HG03025 (cell line): ENCODE data around the gene DIDO1.

ENCODE experiments used
- ATAC-seq: cut with Tn5 transposase; IDR thresholded peaks from one replicate; pipeline ENCODE4 v1.9.1; 2021; ENCODE audit warnings: mild to moderate bottlenecking, moderate library complexity; ENCODE audit not compliant: unreplicated experiment, low FRiP score

The DIDO1 gene

GRCh38 chr20:62840244-62841197, 85.8 kb downstream of the DIDO1 start:
- no peak for ATAC-seq

GRCh38 chr20:62839816-62840215, 86.5 kb downstream of the DIDO1 start:
- ATAC-seq = no peak

- no peak for ATAC-seq
Observed at GRCh38 chr20:62839261-62839660, 87.0 kb downstream of the DIDO1 start.

GRCh38 chr20:62838128-62838891, 88.0 kb downstream of the DIDO1 start:
- peak; percentile 64 for ATAC-seq

- ATAC-seq = no peak
Observed at GRCh38 chr20:62837790-62838127, 88.5 kb downstream of the DIDO1 start.

- no peak for ATAC-seq
Observed at GRCh38 chr20:62836967-62837490, 89.3 kb downstream of the DIDO1 start.

GRCh38 chr20:62835931-62836861, 90.1 kb downstream of the DIDO1 start:
- ATAC-seq = no peak

GRCh38 chr20:62834967-62835730, 91.2 kb downstream of the DIDO1 start:
- no peak for ATAC-seq

GRCh38 chr20:62832951-62833391, 93.3 kb downstream of the DIDO1 start:
- ATAC-seq = peak; percentile 34

GRCh38 chr20:62832212-62832922, 93.9 kb downstream of the DIDO1 start:
- ATAC-seq = peak; percentile 66

- ATAC-seq = no peak
Observed at GRCh38 chr20:62831854-62832211, 94.5 kb downstream of the DIDO1 start.

GRCh38 chr20:62831361-62831788, 94.9 kb downstream of the DIDO1 start:
- no peak for ATAC-seq

GRCh38 chr20:62830821-62831220, 95.5 kb downstream of the DIDO1 start:
- no peak for ATAC-seq

GRCh38 chr20:62830251-62830650, 96.1 kb downstream of the DIDO1 start:
- ATAC-seq = no peak

GRCh38 chr20:62829231-62830230, 96.8 kb downstream of the DIDO1 start:
- ATAC-seq = no peak

- ATAC-seq = no peak
Observed at GRCh38 chr20:62828511-62829230, 97.6 kb downstream of the DIDO1 start.

- ATAC-seq = no peak
Observed at GRCh38 chr20:62828051-62828450, 98.3 kb downstream of the DIDO1 start.
